HG03060 (cell line): ENCODE measurements around the gene WFIKKN2.

Experiments used
- ATAC-seq: cut with Tn5 transposase; IDR thresholded peaks from one replicate; pipeline ENCODE4 v1.9.1; 2021; ENCODE audit warnings: low read depth, moderate number of reproducible peaks; ENCODE audit not compliant: unreplicated experiment

The WFIKKN2 gene

DNA sequence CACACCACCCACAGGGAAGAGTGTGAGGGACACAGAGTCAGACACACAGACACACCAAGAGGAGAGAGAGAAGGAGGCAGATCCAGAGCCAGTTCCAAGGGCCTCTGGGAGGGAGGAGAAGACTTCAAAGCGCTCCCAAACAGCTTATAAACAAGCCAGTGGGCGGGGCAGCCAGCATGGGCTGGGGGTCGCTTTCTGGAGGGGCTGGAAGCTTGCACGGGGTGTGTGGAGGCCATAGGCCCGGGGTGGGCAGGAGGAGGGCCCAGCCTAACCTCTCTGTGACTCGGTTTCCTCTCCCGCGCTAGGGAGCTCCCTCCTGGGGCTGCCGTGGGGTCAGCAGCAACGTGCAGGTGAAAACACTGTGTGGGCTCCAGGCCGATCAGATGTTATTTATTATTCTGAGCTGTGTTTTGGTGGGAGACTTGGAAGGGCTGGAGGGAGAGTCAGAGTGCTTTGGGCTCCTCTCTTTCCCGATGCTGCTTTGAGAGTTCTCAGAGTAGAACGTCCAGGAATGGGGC, 2.5 kb upstream of the WFIKKN2 start:
- no peak for ATAC-seq

- ATAC-seq = no peak
Measured at GRCh38 chr17:50833510-50834428, 1.6 kb upstream of the WFIKKN2 start.

- ATAC-seq = no peak
Measured at GRCh38 chr17:50834429-50835300, 721 bp upstream of the WFIKKN2 start.

DNA sequence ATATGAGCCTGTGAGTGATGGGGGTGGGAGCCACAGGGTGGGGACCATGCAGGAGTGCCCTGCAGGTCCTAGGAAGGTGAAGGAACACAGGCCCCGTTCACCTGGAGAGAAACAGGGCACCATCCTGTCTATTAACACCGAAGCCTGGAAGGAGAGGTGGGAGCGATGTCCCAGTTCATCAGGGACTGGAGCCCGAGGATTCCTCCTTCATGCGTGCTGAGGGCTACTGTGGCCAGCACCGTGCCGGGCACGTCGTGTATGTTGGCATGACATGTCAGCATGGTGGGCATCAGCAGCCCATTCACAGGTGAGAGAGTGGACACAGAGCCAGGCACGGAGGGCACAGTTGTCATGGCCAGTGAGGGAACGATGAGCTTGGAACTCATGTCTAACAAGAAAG, 1.4 kb downstream of the WFIKKN2 start:
- ATAC-seq = no peak

GRCh38 chr17:50837286-50837979, 2.0 kb downstream of the WFIKKN2 start:
- ATAC-seq = no peak

DNA sequence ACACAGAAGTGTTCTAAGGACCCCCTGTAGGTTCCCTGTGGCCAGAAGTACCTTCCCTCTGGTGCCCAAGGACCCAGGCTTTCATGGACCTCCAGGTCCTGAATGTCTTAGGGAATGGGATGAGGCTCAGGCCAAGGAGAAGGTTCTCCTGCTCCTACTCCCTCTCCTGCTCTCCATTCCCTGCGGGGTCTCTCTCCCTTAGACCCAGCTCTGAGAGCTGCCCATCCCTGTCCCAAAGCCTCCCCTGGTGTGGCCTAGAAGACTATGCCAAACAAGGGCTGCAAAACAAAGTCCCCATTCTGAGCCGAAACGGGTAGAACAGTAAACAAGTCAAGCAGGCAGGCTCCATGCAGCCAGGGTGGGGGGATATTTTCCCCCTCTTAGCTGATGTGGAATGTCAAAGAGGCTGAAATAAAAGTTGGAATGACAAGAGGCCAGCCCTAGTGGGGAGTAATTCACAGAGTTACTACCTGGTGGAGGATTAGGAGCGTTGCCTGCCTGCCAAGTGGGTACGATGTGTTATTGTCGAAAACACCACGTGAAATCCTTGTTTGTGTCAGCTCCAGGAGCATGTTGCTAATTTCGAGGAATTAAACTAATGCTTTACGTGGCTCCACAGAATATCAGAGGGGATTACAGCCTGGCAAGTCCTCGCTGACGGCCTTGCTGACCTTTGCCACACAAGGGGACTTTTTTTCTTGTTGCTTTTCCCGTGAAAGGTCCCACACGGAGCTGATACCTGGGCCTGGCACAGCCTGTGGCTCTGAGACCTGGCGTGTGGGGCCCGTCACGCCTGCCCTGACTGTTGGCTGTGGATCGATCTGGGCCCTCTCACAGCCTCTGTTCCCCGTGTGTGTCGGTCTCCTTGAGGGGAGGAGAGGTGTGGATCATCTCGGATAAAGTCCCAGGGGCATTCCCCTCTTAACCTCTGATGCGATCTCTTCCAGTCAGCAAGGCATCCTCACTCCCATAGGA, 2.9 kb downstream of the WFIKKN2 start:
- ATAC-seq = no peak

- ATAC-seq = no peak
Measured at GRCh38 chr17:50839591-50840310, 4.4 kb downstream of the WFIKKN2 start.

- no peak for ATAC-seq
Measured at GRCh38 chr17:50840311-50840851, 5.0 kb downstream of the WFIKKN2 start.

GRCh38 chr17:50841277-50841948, 6.0 kb downstream of the WFIKKN2 start:
- no peak for ATAC-seq

GRCh38 chr17:50841949-50842354, 6.6 kb downstream of the WFIKKN2 start:
- ATAC-seq = no peak

- no peak for ATAC-seq
Measured at GRCh38 chr17:50842506-50843149, 7.2 kb downstream of the WFIKKN2 start.

- ATAC-seq = no peak
Measured at GRCh38 chr17:50843150-50843905, 7.9 kb downstream of the WFIKKN2 start.

DNA sequence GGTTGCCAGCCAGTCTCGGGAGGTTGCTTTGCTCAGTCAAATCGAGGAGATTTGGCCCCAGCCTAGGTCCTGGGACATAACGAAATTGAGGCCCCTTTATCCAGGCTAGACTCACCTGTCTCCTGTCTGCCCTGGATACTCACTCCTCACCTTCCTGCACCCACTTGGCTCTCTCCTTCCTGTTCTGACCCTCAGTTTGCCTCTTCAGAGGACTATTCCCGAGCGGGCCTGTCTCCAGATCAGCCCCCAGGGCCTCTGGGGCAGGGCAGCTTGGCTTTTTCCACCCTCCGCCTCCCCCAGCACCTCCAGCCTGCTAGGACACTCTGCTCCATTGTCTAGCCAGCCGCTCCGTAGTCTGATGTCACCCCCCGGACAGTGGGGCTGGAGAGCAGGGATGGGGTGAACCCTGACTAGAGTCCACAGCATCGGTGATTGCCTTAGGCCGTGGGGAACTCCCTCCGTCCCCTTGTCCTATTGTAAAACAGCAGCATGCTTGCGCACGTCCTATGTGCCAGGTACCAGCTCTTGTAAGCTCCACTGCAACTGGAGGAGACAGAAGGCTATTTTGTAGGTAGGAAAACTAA, 8.8 kb downstream of the WFIKKN2 start:
- ATAC-seq = no peak

DNA sequence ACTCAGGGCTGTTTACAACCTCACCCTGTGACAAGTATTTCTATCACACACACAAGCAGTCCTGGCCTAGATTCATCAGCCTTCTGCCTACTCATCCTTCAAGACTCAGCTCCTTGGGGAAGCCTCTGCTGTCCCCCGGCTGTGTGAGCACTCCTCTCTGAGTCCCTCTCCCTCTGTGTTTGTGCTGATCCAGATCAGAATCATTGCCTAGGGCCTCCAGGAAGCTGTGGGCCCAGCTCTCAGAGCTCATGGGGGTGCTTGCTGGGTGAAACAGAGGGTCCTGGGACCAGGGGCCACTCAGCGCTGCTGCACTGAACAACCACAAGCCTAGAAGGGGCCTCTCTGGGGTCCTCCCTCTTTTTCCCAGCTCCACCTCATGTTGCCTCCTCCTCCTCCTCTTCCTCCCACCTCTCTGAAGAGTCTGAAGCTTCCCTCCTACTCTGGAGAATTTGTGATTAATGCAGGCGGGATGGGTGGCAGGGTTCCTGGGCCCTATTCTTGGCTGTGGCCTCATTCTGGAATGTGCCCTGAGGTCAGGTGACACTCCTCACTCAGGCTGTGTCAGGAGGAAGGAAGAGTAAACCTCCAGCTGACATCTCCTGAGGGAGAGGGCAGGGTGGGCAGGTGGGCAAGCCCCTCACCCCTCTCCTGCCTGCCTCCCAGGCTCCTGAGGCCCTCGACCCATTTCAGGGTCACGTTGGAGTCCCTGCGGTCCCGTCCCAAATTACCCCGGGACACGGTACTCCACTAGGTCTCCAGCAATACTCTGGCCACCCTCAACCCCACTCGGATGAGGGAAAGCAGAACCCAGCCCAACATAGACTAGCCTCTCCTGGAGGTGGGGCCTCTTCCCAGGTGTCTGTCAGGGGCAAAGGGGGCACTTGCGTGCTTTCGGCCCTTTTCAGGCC, 10.1 kb downstream of the WFIKKN2 start:
- no peak for ATAC-seq

- ATAC-seq = no peak
Measured at GRCh38 chr17:50847566-50847965, 12.2 kb downstream of the WFIKKN2 start.
